DMS153 treated with DMSO at 0.1 percent for 48 hours (cell line): ENCODE measurements around the gene GRIN1.

Source experiments
- DNase-seq: peaks from one replicate; lab custom pipeline; 2025; ENCODE audit not compliant: unreplicated experiment; lab: John Stamatoyannopoulos, UW

The GRIN1 gene

GRCh38 chr9:137176302-137177182 lies 37.6 kb downstream of the GRIN1 start:
- no peak for DNase-seq

GRCh38 chr9:137178201-137178938 lies 39.4 kb downstream of the GRIN1 start:
- DNase-seq: no peak

GRCh38 chr9:137178939-137179630 lies 40.1 kb downstream of the GRIN1 start:
- DNase-seq: no peak

GRCh38 chr9:137179761-137180160 lies 40.8 kb downstream of the GRIN1 start:
- no peak for DNase-seq

- DNase-seq: no peak
Measured at GRCh38 chr9:137180491-137180890, 41.5 kb downstream of the GRIN1 start.

- DNase-seq: no peak
Measured at GRCh38 chr9:137181680-137182079, 42.7 kb downstream of the GRIN1 start.

- no peak for DNase-seq
Measured at GRCh38 chr9:137182836-137183235, 43.9 kb downstream of the GRIN1 start.

GRCh38 chr9:137183980-137184595 lies 45.1 kb downstream of the GRIN1 start:
- DNase-seq: no peak

- DNase-seq: no peak
Measured at GRCh38 chr9:137184881-137185660, 46.1 kb downstream of the GRIN1 start.

GRCh38 chr9:137185921-137186320 lies 47.0 kb downstream of the GRIN1 start:
- DNase-seq: no peak

GRCh38 chr9:137186385-137186784 lies 47.4 kb downstream of the GRIN1 start:
- no peak for DNase-seq

GRCh38 chr9:137187386-137187785 lies 48.4 kb downstream of the GRIN1 start:
- no peak for DNase-seq

- DNase-seq: no peak
Measured at GRCh38 chr9:137188086-137188489, 49.1 kb downstream of the GRIN1 start.

- DNase-seq: peak; percentile 79
Measured at GRCh38 chr9:137188490-137189296, 49.7 kb downstream of the GRIN1 start, which contains the start of the genes ANAPC2 and SSNA1. Gene ANAPC2 (minus strand): TSS chr9:137188560. CDS start chr9:137188532, 28 bp downstream. Gene SSNA1 (plus strand): TSS chr9:137188676. CDS start chr9:137188727, 51 bp downstream.

GRCh38 chr9:137189297-137190295 lies 50.6 kb downstream of the GRIN1 start:
- no peak for DNase-seq

- DNase-seq: no peak
Measured at GRCh38 chr9:137190315-137190856, 51.4 kb downstream of the GRIN1 start.

- DNase-seq: no peak
Measured at GRCh38 chr9:137191245-137191644, 52.3 kb downstream of the GRIN1 start.
